BE2C (cell line): Measurements from ENCODE around the gene GFY.
A peak's percentile ranks its signal among the peaks of the same experiment; 100 is the strongest.

ENCODE experiments used
- DNase-seq: peaks from one replicate; pipeline ENCODE4 v3.0.0-alpha.2; 2020
- H3K27me3 ChIP-seq: fragments of 250-450 bp; sonication (Bioruptor Pico); 2 replicates; pipeline ENCODE4 v1.5.1; 2020; ENCODE audit warnings: mild to moderate bottlenecking
- H3K36me3 ChIP-seq: fragments of 250-450 bp; sonication (Bioruptor Pico); 2 replicates; pipeline ENCODE4 v1.5.1; 2020; ENCODE audit warnings: mild to moderate bottlenecking
- H3K4me1 ChIP-seq: fragments of 250-450 bp; sonication (Bioruptor Pico); 2 replicates; pipeline ENCODE4 v1.5.1; 2020
- H3K4me3 ChIP-seq: 2 replicates; pipeline ENCODE4 v1.5.1; 2011; ENCODE audit warnings: low read depth, low read length
- H3K9me3 ChIP-seq: fragments of 250-450 bp; sonication (Bioruptor Pico); 2 replicates; pipeline ENCODE4 v1.5.1; 2020
- TF ChIP-seq, protein P1 (sequence below): IDR thresholded peaks from 2 replicates; pipeline ENCODE4 v1.5.1; 2012; ENCODE audit warnings: mild to moderate bottlenecking, low read depth, low read length

The GFY gene

DNA sequence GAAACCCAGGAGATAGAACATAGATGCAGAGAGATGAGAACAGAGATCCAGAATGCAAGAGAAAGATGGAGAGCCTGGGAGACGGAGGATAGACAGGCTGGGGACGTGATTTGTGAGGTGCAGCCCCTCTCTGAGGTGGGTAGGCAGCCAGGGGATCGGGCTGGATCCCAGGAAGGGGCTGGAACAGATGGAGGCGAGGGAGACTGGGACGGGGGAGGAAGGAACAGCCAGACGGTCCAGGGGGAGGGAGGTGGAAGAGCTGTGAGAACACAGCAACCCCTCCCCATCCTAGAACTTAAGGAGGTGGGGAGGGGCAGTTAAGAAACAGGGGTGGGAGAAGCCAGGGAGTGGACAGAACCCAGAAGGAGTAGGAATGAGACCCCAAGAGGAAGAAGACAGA is 13.1 kb downstream of the GFY start:
- DNase-seq: no peak
- Histone ChIP-seq H3K4me1 (peaks cover 6% of the 10 kb centered on the region; the same call in 1 of the 2 replicates), H3K9me3 (no peaks in the 10 kb centered on the region), H3K27me3 (peaks cover 59% of the 10 kb centered on the region), H3K4me3 (no peak overlapping the region), H3K36me3 (no peaks in the 10 kb centered on the region)
- TF ChIP-seq, protein P1, sequence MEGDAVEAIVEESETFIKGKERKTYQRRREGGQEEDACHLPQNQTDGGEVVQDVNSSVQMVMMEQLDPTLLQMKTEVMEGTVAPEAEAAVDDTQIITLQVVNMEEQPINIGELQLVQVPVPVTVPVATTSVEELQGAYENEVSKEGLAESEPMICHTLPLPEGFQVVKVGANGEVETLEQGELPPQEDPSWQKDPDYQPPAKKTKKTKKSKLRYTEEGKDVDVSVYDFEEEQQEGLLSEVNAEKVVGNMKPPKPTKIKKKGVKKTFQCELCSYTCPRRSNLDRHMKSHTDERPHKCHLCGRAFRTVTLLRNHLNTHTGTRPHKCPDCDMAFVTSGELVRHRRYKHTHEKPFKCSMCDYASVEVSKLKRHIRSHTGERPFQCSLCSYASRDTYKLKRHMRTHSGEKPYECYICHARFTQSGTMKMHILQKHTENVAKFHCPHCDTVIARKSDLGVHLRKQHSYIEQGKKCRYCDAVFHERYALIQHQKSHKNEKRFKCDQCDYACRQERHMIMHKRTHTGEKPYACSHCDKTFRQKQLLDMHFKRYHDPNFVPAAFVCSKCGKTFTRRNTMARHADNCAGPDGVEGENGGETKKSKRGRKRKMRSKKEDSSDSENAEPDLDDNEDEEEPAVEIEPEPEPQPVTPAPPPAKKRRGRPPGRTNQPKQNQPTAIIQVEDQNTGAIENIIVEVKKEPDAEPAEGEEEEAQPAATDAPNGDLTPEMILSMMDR: no peak

DNA sequence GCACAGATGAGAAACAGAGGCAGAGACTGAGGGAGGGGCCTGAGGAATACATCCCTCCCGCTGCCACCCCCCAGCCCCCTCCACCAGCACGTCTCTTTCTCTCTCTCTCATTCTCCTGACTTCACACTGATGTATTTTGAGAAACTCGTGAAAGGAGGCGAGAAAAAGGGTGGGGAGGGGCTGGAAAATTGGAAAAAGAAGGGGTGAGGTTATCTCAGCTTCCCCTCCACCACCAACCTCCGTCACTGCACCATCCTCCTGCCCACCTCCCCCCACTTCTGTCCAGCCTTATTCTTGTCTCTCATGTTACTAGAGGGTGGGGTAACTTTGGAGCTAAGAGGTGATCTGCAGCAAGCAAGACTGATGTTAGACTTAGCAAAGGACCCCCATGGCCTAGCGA is 14.6 kb downstream of the GFY start:
- peaks cover 6% of the 10 kb centered on the region; the same call in 1 of the 2 replicates for H3K4me1 ChIP-seq
- no peaks in the 10 kb centered on the region for H3K9me3 ChIP-seq
- no peaks in the 10 kb centered on the region for H3K36me3 ChIP-seq
- peaks cover 51% of the 10 kb centered on the region for H3K27me3 ChIP-seq
- DNase-seq: no peak
- no peak overlapping the region for H3K4me3 ChIP-seq
- TF ChIP-seq, protein P1: no peak

DNA sequence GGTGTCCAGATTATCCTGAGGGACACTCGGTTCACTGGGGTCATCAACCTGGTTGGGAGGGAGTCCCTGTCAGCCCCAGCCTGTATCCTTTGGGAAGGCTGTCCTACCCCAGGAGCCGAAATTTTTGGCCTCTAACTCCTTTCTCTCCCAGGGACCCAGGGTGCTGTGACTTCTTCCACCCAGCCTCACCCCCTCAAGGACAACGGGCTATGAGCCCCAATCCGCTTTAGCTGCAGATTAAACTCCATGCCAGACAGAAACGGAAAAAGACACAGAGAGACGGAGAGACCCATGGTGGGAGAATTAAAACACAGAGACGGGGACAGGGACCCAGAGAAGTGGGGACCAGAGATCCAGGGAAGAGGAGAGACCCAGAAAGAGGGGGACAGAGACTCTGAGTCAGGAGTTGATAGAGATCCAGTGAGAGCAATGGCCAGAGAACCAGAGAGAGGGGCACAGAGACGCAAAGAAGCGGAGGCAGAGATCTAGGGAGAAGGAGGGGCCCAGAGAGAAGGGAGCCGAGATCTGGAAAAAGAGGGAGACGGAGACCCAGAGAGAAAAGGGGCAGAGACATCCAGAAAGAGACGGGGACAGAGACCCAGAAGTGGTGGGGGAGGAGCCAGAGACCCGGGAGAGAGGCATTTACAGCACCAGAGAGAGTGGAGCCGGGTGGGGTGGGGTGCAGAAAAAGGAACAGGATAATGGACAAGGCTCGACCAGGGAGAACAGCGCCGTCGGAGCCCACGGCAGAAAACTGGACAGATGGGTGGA is 15.4 kb downstream of the GFY start:
- Histone ChIP-seq H3K27me3 (peaks cover 51% of the 10 kb centered on the region), H3K9me3 (no peaks in the 10 kb centered on the region)

DNA sequence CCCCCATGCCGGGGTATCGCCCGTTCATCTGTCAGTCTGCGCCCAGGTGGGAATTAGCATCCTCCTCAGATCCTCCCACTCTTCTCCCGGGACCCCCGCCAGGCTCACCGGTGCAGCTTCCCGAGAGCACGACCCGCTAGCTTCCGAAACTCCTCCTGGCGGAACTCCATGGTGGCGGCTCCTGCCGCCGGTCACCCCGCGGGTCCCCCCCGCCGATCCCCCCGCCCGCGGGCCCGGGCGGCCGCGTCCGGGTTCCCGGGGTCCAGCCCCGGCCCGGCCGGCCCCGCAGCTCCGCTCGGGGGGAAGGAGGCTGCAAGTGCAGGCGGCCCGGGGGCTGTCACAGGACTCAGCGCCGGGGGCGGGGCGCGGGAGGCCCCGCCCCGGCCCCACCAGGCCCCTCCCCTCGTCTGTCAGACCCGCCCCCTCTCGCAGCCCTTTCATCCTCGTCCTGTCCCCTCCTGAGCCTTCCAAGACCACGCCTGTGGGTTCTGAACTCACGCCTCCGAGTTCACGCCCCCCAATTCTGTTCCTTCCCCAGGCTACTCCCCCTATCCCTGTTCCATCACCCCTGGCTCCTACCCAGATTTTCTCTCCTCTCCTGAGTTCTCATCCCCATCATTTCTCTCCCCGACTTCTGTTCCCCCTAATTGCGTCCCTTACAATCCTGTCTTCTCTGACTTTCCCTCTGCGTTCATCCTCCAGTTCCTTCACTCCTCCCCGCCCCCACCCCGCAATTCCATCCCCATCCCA is 16.2 kb downstream of the GFY start, which contains the start of gene SLC17A7:
TSS of gene SLC17A7 (minus strand) at position 318 of the 750 bp plus-strand sequence. CDS start at position 170, 148 bp downstream.
- no peaks in the 10 kb centered on the region for H3K9me3 ChIP-seq
- TF ChIP-seq, protein P1: no peak
- H3K4me3 ChIP-seq: peak within 1 kb of the TSS; percentile 70
- peaks cover 2% of the 10 kb centered on the region for H3K36me3 ChIP-seq
- H3K27me3 ChIP-seq: peaks cover 50% of the 10 kb centered on the region
- peaks cover 6% of the 10 kb centered on the region; the same call in 1 of the 2 replicates for H3K4me1 ChIP-seq
- DNase-seq: peak; percentile 65

More for the DNA sequence above, 15.4 kb downstream of the GFY start:
- Histone ChIP-seq H3K36me3 (no peaks in the 10 kb centered on the region), H3K4me1 (peaks cover 6% of the 10 kb centered on the region; the same call in 1 of the 2 replicates), H3K4me3 (no peak overlapping the region)
- TF ChIP-seq, protein P1: no peak
- no peak for DNase-seq

DNA sequence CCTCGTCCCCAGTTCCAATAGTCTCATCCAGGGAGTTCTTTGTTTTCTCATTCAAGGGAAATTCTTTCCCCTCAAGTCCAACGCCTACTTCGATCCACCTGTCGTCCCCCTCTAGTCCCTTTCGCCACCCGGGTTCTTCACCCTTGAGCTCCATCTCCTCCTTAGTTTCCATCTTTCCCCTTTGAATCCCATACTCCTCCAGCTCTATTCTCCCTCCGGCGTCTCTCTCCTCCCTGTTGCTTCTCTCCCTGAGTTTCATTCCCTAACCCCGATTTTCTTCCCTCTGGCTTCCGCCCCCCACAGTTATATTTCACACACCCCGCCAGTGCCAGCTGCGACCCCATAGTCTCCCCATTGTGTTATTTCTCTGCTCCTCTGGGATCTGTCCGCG is 16.8 kb downstream of the GFY start:
- Histone ChIP-seq H3K4me3 (peak overlapping the region; percentile 70), H3K27me3 (peaks cover 44% of the 10 kb centered on the region), H3K36me3 (peaks cover 8% of the 10 kb centered on the region), H3K4me1 (peaks cover 6% of the 10 kb centered on the region; the same call in 1 of the 2 replicates), H3K9me3 (no peaks in the 10 kb centered on the region)
- TF ChIP-seq, protein P1: no peak
- no peak for DNase-seq
